Nephron progenitor cell (in vitro differentiated cells): ENCODE data around the gene ACTN4.
A peak's percentile ranks its signal among the peaks of the same experiment; 100 is the strongest.

Experiments
- DNase-seq: peaks from one replicate; pipeline ENCODE4 v3.0.0; 2021
- H3K27ac Mint-ChIP-seq: 2 replicates; pipeline ENCODE4 v1.8.0; 2021; ENCODE audit warnings: mild to moderate bottlenecking, moderate library complexity, mixed read lengths
- H3K27me3 Mint-ChIP-seq: 2 replicates; pipeline ENCODE4 v1.8.0; 2021; ENCODE audit warnings: mild to moderate bottlenecking, low read depth, mixed read lengths; ENCODE audit not compliant: poor library complexity
- H3K36me3 Mint-ChIP-seq: 2 replicates; pipeline ENCODE4 v1.8.0; 2021; ENCODE audit warnings: low read depth, mixed read lengths
- H3K4me1 Mint-ChIP-seq: 2 replicates; pipeline ENCODE4 v1.8.0; 2021; ENCODE audit warnings: mixed read lengths
- H3K4me3 Mint-ChIP-seq: 2 replicates; pipeline ENCODE4 v1.8.0; 2021; ENCODE audit warnings: mild to moderate bottlenecking, moderate library complexity, mixed read lengths
- H3K9me3 Mint-ChIP-seq: 2 replicates; pipeline ENCODE4 v1.8.0; 2021; ENCODE audit warnings: mild to moderate bottlenecking, moderate library complexity, mixed read lengths
- CTCF ChIP-seq: fragments of 200-600 bp; sonication (generic); IDR thresholded peaks from 2 replicates; pipeline ENCODE4 v1.5.0; 2021; ENCODE audit warnings: antibody characterized with exemption

Gene ACTN4

GRCh38 chr19:38670921-38671398 lies 23.5 kb downstream of the ACTN4 start:
- DNase-seq = no peak
- Mint-ChIP-seq H3K9me3 (no peaks in the 10 kb centered on the region), H3K27me3 (no peaks in the 10 kb centered on the region), H3K36me3 (peaks cover 5% of the 10 kb centered on the region), H3K27ac (peak overlapping the region; percentile 88), H3K4me3 (peak overlapping the region; percentile 16), H3K4me1 (peaks cover 84% of the 10 kb centered on the region)
- no peak for TF ChIP-seq CTCF

DNA sequence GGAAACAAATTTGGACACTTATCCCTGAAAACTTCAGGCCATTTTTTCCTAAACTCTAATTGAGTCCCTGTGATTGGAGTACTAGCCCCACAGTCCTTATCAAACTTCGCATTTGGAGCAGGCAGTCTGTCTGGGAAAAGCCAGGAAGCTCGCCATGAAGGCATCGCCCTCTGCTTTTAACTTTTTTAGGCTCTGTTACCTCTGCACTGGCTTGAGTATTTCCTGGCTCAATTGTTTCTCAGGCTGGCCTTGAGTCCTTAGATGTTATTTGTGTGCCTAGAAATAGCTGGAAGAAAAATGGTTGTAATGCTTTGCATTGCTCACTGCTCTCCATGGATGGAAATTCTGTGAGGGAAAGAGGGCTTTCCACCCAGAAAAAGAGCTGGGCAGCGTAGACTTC lies 24.2 kb downstream of the ACTN4 start:
- Mint-ChIP-seq H3K36me3 (peaks cover 9% of the 10 kb centered on the region), H3K27ac (peak overlapping the region; percentile 88), H3K4me1 (peaks cover 84% of the 10 kb centered on the region), H3K9me3 (no peaks in the 10 kb centered on the region), H3K4me3 (no peak overlapping the region), H3K27me3 (no peaks in the 10 kb centered on the region)
- no peak for DNase-seq
- no peak for TF ChIP-seq CTCF

DNA sequence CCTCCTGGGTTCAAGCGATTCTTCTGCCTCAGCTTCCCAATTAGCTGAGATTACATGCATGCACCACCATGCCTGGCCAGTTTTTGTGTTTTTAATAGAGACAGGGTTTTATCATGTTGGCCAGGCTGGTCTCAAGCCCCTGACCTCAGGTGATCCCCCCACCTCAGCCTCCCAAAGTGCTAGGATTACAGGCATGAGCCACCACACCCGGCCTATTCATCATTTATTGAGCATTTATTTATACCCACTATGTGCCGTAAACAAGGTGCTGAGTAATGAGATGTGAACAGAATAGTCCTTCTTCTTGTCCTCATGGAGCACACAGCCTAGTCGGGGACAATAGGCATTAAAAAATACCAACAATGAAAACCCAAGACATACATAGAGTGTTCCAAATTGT lies 25.6 kb downstream of the ACTN4 start:
- H3K27me3 Mint-ChIP-seq = peaks cover 2% of the 10 kb centered on the region
- H3K27ac Mint-ChIP-seq = no peak overlapping the region
- no peak for TF ChIP-seq CTCF
- H3K9me3 Mint-ChIP-seq = no peaks in the 10 kb centered on the region
- peaks cover 81% of the 10 kb centered on the region for H3K4me1 Mint-ChIP-seq
- no peak overlapping the region for H3K4me3 Mint-ChIP-seq
- peaks cover 22% of the 10 kb centered on the region for H3K36me3 Mint-ChIP-seq
- no peak for DNase-seq

DNA sequence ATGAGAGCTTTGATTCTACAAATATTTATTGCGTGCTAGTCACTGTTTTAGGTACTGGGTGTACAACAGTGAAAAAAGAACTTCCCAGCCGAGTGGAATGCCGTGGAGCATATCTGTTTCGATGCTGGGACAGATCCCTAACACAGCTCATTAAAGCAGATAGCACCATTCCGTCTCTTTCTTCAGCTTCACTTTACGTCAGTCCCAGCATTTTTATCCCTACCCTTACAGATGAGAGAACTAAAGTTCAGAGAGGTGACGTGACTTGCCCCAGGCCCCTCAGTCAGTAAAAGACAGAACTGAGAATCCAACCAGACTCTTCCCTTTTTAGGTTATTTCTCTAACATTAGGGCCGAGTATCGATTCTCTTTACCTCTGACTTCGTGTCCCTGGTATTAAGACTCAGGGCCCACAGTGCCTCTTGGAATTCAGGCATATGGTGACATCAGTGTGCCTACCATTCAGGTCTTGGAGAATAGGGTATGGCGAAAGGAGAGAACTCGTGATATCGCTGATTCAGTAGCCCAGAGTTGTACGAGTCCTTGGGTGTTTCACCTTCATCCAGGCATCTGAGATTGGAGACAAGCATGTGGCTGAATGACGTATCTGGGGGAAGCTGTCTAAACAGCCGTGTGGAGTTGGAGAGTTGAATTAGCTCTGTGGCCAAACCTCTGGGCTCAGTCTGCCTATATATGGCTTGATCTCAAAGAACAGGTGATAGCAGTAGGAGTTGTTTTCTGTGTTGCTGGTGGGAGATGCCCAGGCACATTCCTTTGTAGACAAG lies 27.1 kb downstream of the ACTN4 start:
- H3K4me1 Mint-ChIP-seq = peaks cover 81% of the 10 kb centered on the region

GRCh38 chr19:38675611-38676010 lies 28.2 kb downstream of the ACTN4 start:
- H3K36me3 Mint-ChIP-seq = peaks cover 39% of the 10 kb centered on the region

More for the DNA sequence above, 27.1 kb downstream of the ACTN4 start:
- H3K27me3 Mint-ChIP-seq = peaks cover 2% of the 10 kb centered on the region
- peak overlapping the region; percentile 99 for H3K27ac Mint-ChIP-seq
- H3K9me3 Mint-ChIP-seq = no peaks in the 10 kb centered on the region
- H3K36me3 Mint-ChIP-seq = peaks cover 32% of the 10 kb centered on the region
- H3K4me3 Mint-ChIP-seq = no peak overlapping the region
- TF ChIP-seq CTCF = no peak
- DNase-seq = no peak

More at GRCh38 chr19:38675611-38676010, 28.2 kb downstream of the ACTN4 start:
- Mint-ChIP-seq H3K27me3 (peaks cover 2% of the 10 kb centered on the region), H3K27ac (peak overlapping the region; percentile 99), H3K4me1 (peaks cover 81% of the 10 kb centered on the region), H3K4me3 (peak overlapping the region; percentile 5), H3K9me3 (no peaks in the 10 kb centered on the region)
- no peak for DNase-seq
- TF ChIP-seq CTCF = no peak
